C4-2B (cell line): Measurements from ENCODE around the gene P2RX2.

Experiments
- H3K27ac ChIP-seq: fragments of 450-650 bp; 2 replicates; pipeline ENCODE4 v1.5.1; 2017
- ZFX ChIP-seq: fragments of 450-650 bp; IDR thresholded peaks from 2 replicates; pipeline ENCODE4 v1.6.1; 2017
- TF ChIP-seq, protein P1 (sequence below): fragments of 450-650 bp; conservative IDR thresholded peaks from 2 replicates; pipeline ENCODE4 v1.5.1; 2017; ENCODE audit warnings: mild to moderate bottlenecking

P2RX2 gene

DNA sequence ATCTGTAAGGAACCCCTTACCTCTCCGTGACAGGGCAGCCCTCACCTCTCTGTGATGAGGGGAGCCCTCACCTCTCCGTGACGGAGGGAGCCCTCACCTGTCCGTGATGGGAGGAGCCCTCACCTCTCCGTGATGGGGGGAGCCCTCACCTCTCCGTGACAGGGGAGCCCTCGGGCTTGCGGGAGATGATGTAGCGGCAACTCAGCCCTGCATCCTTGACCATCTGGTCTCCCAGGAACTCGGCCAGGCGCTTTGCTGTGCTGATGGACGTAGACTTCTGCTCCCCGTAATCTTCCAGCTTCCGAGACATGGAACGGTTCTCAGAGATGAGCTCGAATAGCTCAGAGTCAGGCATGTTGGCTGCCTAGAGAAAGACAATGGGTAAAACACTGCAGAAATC, 40.6 kb downstream of the P2RX2 start:
- TF ChIP-seq, protein P1, sequence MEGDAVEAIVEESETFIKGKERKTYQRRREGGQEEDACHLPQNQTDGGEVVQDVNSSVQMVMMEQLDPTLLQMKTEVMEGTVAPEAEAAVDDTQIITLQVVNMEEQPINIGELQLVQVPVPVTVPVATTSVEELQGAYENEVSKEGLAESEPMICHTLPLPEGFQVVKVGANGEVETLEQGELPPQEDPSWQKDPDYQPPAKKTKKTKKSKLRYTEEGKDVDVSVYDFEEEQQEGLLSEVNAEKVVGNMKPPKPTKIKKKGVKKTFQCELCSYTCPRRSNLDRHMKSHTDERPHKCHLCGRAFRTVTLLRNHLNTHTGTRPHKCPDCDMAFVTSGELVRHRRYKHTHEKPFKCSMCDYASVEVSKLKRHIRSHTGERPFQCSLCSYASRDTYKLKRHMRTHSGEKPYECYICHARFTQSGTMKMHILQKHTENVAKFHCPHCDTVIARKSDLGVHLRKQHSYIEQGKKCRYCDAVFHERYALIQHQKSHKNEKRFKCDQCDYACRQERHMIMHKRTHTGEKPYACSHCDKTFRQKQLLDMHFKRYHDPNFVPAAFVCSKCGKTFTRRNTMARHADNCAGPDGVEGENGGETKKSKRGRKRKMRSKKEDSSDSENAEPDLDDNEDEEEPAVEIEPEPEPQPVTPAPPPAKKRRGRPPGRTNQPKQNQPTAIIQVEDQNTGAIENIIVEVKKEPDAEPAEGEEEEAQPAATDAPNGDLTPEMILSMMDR, result no peak
- no peak for TF ChIP-seq ZFX
- no peak overlapping the region for H3K27ac ChIP-seq

DNA sequence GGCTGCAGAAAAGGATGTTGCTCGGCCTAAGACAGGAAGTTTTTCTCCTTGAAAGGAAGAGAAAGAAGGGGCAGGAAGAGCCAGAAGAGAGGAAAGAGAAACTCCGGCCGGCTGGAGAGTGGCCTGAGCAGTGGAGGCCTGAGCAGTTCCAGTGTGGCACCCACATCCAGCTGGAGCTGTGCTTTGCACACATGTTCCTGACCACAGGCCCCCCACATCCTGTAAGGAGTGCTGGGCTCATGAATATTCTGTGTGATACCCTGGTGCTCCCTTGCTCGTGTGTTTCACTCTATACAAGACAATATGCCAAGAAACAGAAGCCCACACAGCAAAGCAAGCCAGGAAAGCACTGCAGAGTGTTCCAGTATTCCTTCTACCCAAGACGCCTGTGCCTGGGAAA, 41.5 kb downstream of the P2RX2 start:
- TF ChIP-seq, protein P1, result no peak
- no peak for TF ChIP-seq ZFX
- no peak overlapping the region for H3K27ac ChIP-seq

DNA sequence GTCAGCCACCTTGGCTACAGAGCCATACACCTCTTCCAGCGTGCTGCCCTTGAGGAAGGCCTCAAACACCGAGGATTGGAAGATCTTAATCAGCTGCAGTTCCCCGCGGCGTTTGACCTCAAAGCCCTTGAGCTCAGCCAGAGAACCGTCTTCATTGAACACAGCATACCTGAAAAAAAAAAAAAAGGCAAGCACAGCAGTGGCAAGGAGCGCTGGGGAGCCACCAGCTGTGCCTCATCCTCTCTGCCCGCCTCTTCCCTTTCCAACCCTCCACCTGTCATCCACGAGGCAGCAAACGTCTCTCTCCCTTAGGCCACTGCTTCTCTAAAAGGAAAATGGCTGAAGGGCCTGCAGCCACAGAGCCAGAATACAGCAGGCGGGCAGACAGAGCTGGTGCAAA, 42.4 kb downstream of the P2RX2 start:
- H3K27ac ChIP-seq, result no peak overlapping the region
- TF ChIP-seq ZFX, result no peak
- TF ChIP-seq, protein P1, result no peak

DNA sequence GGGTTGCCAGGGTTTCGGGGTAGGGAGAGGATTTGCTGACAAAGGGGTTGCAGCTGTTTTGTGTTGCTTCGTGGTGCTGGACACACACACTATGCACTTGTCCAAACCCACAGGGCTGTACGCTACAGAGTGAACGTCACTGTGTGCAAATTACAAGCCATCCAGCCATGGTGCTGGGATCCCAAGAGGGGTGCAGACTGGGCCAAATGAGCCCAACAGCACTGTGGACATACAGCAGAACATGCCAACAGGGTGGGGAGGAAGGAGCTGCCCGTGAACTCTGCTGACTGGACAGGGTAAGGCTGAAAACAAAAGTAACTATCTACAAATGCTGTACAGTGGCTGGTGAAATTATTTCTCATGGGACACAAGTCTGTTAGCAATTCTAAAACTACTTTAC, 43.4 kb downstream of the P2RX2 start:
- TF ChIP-seq, protein P1, result no peak
- TF ChIP-seq ZFX, result no peak
- H3K27ac ChIP-seq, result no peak overlapping the region

DNA sequence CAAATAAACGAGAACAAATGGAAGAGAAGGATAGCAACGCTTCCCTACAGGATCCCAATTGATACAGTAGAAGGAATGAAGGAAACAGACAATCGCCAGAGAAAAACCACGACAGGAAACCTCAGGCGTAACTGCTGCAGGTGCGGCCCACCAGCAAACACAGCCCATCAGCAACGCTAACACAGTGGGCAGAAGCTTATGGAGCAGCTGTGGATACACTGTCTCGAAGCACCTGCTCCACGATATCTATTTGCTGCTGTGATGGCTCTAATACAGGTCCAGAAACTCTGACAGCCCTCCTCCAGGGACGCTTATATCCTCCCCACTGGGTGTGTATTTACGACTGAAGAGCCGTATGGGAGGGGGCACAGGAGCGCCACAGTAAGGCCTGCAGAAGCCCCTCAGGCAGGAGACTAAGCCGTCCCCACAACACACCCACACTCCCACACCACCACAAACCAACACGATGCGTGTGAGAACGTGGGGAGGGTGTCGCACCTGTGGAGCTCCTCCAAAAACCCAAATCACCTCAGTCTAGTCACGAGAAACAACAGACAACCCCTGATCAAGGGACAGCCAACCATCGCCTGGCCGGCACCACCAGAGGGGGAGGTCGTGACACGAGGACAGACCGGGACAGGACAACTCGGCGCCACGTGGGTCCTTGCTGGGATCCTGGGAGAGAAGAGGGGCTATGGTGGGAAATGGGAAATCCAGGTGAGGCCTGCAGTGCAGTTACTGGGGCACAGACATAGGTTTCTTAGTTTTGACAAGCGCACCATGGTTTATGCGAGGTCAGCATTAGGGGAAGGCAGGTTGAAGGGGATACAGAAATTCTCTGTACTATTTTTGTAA, 44.6 kb downstream of the P2RX2 start:
- no peak overlapping the region for H3K27ac ChIP-seq
- TF ChIP-seq, protein P1, result no peak
- TF ChIP-seq ZFX, result no peak

DNA sequence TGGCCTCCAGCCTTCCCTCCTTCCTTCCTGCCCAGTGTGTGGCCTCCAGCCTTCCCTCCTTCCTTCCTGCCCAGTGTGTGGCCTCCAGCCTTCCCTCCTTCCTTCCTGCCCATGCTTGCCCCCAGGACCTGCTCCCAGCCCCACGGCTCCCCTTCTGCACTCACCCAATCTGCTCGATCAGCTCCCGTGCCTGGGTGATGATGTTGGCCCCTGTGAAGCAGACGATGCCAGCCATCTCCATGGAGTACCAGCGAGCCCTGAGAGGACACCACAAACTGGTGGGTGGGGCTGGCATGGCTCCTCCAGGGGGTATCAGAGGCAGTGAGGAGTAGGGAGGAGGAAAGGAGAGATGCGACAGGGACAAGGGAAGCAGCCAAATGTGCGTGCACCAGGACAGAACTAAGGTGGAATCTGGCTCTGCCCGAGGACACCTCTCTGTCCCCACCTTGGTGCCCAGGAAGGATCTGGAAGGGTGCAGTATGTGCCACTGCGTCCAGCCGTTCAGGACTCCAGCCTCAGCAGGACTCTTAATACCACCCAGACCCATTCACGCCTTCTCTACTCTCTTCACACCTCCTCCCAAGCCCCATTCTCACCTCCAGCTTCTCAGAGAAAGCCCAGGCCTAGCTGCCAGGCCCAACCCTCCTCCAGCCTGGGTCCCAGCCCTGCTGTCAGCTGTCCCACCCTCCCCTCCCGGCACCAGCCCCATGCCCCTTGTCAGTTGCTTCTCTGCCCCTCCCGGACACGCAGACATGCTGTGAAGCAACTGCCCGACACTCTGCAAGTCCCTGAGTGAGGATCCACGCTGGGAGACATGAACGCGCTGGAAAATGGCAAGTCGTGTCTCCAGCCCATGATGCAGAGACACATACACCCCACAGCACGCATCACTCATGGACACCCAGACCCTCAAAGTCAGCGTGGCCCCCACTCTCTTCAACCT, 45.9 kb downstream of the P2RX2 start:
- TF ChIP-seq, protein P1, result no peak
- TF ChIP-seq ZFX, result no peak
- H3K27ac ChIP-seq, result no peak overlapping the region

DNA sequence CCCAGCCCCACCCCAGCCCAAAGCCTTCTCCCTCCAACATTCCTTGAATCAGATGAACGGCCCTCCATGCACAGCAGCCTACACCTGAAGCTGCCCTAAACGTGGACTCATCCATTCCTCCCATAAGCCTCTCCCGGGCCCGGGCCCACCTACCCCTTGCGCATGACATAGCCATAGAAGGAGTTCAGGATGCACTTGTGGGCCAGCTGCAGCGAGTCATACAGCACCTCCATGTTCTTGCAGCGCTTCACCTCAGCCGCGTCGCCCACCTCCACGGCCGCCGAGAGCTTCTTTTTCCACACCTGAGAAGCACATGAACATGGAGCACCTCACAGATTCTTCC, 46.5 kb downstream of the P2RX2 start:
- no peak for TF ChIP-seq ZFX
- TF ChIP-seq, protein P1, result no peak

More for the DNA sequence above, 46.5 kb downstream of the P2RX2 start:
- H3K27ac ChIP-seq, result no peak overlapping the region
